LoVo (cell line): Measurements from ENCODE around the gene NUTM2G.
"Not testable (repeated sequence)": the region's sequence is repeated elsewhere in the genome, so short reads cannot be mapped to it uniquely, and the experiment has no call there.

ENCODE experiments used
- DNase-seq: peaks from one replicate; pipeline ENCODE4 v3.0.0-alpha.2; 2016; ENCODE audit warnings: low spot score

Gene NUTM2G

DNA sequence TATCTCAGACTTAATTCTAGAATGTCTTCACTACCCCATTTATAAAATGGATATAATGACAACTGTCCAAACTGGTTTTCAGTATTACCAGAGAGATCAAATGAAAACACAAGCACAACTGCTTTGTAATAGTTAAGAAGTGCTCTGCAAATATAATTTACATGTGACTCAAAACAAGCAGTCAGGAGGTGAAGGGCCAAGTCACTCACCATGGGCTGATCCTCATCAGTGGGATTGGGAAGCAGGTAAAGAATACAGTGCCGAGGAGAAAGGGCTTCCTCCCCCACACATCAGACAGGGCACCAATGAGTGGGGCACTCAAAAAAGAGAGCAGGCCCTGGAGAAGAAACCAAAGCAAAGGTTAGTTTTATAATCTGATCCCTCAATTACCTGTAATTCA is 20.7 kb downstream of the NUTM2G start:
- DNase-seq: not testable (repeated sequence)

GRCh38 chr9:96950539-96950938 is 21.9 kb downstream of the NUTM2G start:
- DNase-seq: not testable (repeated sequence)

DNA sequence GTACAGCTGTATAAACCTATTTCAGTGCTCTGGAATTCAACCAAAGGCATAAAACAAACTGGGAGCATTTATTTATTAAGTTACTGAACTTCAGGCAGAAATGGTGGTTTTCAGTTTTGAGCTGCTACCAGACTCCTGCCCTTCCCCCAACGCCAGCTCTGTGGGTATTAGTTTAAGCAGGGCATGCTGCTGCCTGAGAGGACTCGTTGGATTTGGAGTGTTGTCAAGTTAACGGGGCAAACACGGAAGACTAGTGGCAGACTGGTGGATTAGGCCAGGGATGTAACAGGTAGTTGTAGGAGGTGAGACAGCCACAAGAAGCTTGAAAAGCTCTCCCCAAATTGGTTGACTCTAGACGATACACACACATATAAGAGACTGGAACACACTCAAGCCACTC is 38.9 kb downstream of the NUTM2G start:
- DNase-seq: not testable (repeated sequence)

DNA sequence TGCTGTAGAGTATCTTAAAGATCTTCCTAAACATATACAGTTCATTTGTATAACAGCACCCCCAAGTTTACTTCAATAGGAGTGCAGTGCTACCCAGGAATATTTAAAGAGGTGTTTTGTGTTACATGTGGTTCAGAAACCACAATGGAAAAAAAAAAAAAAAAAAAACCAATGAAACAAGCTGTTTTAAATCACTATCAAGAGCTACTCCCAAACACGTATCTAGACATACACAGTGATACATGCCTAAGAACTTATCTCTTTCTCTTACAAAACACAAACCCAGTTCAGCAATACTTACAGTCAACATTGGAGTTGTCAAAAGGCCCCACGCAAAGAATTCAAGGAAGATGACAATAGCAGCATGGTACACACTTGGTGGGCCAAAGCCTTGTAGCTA is 43.9 kb downstream of the NUTM2G start:
- not testable (repeated sequence) for DNase-seq

- DNase-seq: not testable (repeated sequence)
Observed at GRCh38 chr9:96974037-96974436, 45.4 kb downstream of the NUTM2G start.

- not testable (repeated sequence) for DNase-seq
Observed at GRCh38 chr9:96983496-96984122, 55.0 kb downstream of the NUTM2G start.

DNA sequence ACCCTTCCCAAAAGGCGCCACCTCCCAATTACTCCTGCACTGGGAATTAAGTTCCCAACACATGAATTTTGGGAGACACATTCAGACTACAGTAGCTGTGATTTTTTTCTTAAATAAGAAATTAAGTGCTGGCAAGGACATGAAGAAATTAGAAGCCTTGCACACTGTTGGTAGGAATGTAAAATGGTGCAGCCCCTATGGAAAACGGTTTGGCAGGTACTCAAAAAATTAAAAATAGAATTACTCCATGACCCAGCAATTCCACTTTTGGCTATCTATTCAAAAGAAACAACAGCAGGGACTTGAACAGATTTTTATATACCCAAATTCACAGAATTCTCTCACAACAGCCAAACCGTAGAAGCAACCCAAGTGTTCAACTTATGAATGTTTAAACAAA is 55.5 kb downstream of the NUTM2G start:
- not testable (repeated sequence) for DNase-seq

GRCh38 chr9:96984887-96985286 is 56.2 kb downstream of the NUTM2G start:
- DNase-seq: not testable (repeated sequence)
